ENCODE measurements around the gene HTT.

Gene HTT

GRCh38 chr4:3267576-3268394 is 193.3 kb downstream of the HTT start:
- no peak for DNase-seq (ENCODE audit: low read depth)

- DNase-seq (ENCODE audit: low read depth) = no peak
These were observed 194.1 kb downstream of the HTT start for GRCh38 chr4:3268395-3269104.

- no peak for DNase-seq (ENCODE audit: low read depth)
These were observed 194.8 kb downstream of the HTT start for GRCh38 chr4:3269105-3269927.

GRCh38 chr4:3269991-3270611 is 195.6 kb downstream of the HTT start:
- DNase-seq (ENCODE audit: low read depth) = no peak

DNA sequence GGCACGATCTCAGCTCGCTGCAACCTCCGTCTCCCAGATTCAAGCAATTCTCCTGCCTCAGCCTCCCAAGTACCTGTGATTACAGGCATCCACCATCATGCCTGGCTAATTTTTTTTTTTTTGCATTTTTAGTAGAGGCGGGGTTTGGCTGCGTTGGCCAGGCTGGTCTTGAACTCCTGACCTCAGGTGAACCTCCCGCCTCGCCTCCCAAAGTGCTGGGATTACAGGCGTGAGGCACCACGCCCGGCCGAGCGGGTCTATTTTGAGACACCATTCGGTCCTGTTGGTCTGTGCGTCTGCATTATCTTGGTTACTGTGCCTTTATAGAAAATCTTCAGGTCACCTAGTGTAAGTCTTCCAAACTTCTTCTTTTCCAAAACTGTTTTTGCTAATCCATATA is 196.7 kb downstream of the HTT start:
- no peak for DNase-seq (ENCODE audit: low read depth)

DNA sequence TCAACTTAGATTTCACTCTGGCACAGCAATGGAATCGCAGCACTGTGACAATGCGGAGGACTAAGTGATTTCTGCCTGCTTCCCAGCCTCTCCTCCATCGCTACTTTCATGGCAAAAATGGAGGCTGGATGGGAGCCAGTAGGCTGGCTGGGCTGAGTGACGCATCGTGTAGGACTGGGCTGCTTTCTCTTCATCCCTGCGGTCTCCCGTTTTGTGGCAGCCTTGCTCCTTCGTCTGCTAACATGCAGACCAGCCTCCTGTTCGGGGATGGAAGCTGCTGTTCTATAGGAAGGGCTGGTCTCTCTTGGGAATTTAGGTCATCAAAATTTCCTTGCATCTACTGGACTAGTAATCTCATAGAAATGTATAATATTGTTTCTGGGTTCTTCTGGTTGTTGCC is 202.5 kb downstream of the HTT start:
- no peak for DNase-seq (ENCODE audit: low read depth)

GRCh38 chr4:3280466-3280865 is 206.0 kb downstream of the HTT start:
- no peak for DNase-seq (ENCODE audit: low read depth)

GRCh38 chr4:3283483-3283882 is 209.0 kb downstream of the HTT start:
- DNase-seq (ENCODE audit: low read depth) = no peak

DNA sequence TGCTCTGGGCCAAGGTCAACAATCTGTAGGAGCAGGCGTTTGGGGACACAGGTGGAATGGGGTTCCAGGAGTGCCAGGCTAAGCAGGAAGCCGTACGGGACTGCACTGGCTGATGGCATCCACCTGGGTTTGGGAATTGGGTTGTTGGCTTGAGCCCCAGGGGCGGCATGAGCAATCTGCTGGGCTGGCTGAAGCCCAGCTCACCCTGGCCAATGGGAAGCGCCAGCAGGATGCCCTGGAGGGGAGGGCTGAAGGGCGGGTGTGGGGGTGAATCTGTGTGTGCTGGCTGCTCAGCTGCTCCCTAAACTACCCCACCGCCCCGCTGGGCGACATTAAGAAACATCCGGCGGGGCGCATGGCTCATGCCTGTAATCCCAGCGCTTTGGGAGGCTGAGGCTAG is 209.4 kb downstream of the HTT start:
- DNase-seq (ENCODE audit: low read depth) = no peak

- DNase-seq (ENCODE audit: low read depth) = no peak
These were observed 210.5 kb downstream of the HTT start for GRCh38 chr4:3284734-3285557.

- DNase-seq (ENCODE audit: low read depth) = no peak
These were observed 211.3 kb downstream of the HTT start for GRCh38 chr4:3285558-3286334.

- DNase-seq (ENCODE audit: low read depth) = no peak
These were observed 212.1 kb downstream of the HTT start for GRCh38 chr4:3286335-3287175.

DNA sequence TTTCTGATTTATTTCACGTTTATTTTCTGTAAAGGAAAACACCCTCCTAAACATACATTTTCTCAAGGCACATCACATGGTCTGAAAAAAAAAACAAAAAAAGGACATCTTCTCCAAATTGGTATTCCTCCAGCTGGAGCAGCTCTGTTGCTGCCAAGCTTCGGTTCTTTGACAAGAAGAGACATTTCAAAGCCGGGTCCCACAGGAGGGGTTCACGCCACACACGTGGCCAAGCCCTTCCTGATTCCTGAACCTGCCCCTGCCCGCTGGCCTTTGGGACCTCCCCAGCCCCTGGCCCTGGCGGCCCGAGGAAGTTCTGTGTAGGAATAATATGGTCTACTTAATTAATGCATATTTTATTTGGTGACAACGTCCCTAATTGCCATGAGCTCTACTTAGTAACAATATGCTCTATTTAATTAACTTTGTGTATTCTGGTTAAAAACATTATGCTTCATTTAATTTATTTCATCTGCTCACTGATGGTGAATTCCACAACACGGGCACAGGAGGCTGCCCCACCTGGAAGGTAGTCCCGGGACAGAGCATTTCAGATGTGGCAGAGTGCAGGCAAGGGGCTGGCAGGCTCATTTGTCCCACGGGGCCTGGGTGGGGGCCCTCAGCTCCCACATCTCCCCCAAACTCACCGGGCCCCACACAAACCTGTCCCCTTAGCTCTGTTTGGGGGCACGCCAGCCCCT is 212.9 kb downstream of the HTT start:
- no peak for DNase-seq (ENCODE audit: low read depth)

- no peak for DNase-seq (ENCODE audit: low read depth)
These were observed 213.6 kb downstream of the HTT start for GRCh38 chr4:3287972-3288570.

DNA sequence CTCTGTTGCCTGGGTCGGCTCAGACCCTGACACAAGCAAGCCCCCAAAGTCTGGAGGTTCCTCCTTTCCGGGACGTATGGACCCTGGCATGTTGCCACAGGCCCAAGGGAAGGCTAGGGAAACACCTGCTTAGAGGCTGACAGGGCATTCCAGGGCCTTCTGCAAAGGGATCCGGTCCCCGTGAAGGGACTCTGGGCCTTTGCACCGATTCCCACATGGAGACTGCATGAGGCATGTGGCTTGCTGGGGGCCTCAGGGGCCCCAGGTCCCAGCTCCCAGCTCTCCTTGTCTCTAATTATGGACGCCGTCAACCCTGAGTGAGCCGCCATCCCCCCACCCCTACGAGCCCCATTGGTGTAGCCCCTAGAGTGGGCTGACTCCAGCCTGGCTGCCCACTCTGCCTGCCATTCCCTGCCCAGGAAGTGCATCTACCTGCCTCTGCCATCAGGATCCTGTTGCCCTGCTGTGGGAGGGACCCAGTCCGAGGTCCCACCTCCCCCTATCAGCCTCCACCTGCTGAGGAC is 214.2 kb downstream of the HTT start:
- no peak for DNase-seq (ENCODE audit: low read depth)

GRCh38 chr4:3290476-3290875 is 216.0 kb downstream of the HTT start:
- DNase-seq (ENCODE audit: low read depth) = no peak

DNA sequence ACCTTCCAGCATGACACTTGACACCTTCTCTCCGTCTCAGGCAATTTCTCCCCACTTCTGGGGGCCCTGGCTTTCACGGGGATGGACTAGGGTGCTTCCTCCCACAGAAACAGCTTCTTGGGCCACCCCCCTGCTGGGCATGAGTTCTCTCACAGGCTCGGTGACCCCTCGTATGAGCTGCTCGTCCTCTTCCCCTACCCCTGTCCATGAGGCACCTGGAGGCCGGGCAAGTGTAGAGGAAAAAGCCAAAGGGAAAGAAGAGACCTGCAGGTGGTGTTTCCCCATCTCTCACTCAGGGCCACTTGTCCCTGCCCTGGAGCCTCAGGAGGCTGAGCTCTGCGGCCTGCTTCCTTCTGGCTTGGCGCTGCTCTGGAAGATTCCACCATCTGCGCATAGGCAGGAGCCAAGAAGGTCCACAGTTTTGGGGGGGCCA is 216.4 kb downstream of the HTT start:
- DNase-seq (ENCODE audit: low read depth) = no peak

DNA sequence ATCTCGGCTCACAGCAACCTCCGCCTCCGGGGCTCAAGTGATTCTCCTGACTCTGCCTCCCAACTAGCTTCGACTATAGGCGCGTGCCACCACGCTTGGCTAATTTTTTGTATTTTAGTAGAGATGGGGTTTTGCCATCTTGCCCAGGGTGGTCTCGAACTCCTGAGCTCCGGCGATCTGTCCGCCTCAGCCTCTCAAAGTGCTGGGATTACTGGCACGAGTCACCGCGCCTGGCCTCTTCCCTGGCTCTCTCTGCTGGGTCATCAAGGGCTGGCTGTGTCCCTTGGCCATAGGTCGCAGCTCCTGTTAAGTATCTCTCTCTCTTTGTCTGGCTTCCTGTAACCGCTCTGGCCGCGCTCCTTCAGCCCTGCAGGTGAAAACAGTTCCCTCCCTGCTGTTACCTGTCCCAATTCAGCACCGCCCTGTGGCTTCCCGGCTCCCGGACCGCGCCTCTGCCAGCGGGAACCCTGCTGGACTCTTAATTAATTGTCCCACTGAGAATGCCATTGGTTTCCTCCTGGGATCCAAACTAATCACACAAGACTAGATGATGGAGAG is 217.0 kb downstream of the HTT start:
- DNase-seq (ENCODE audit: low read depth) = no peak
